OCI-LY1 (cell line): Measurements from ENCODE around the gene FOXJ3.

Experiments used
- H2AFZ ChIP-seq: fragments of 200-600 bp; sonication (generic), shearing (Covaris generic); 2 replicates; pipeline ENCODE4 v1.6.0; 2014; ENCODE audit warnings: antibody characterized with exemption, mild to moderate bottlenecking, low read length
- H3F3A ChIP-seq: fragments of 200-600 bp; sonication (generic), shearing (Covaris generic); 2 replicates; pipeline ENCODE4 v1.6.0; 2014; ENCODE audit warnings: mild to moderate bottlenecking, antibody characterized with exemption, low read length, moderate library complexity; ENCODE audit not compliant: insufficient read depth
- H3K27ac ChIP-seq: fragments of 200-600 bp; sonication (generic); 2 replicates; pipeline ENCODE4 v1.5.1; 2014; ENCODE audit warnings: low read length, mixed run types, mild to moderate bottlenecking, low read depth; ENCODE audit not compliant: poor library complexity, severe bottlenecking
- H3K27me3 ChIP-seq: fragments of 200-600 bp; sonication (generic); 2 replicates; pipeline ENCODE4 v1.6.0; 2014; ENCODE audit warnings: antibody characterized with exemption, mild to moderate bottlenecking, low read length, moderate library complexity; ENCODE audit not compliant: insufficient read depth
- H3K36me3 ChIP-seq: fragments of 200-600 bp; sonication (generic); 2 replicates; pipeline ENCODE4 v1.6.1; 2014; ENCODE audit warnings: mild to moderate bottlenecking, antibody characterized with exemption, low read length, moderate library complexity, mixed read lengths; ENCODE audit not compliant: insufficient read depth
- H3K4me1 ChIP-seq: fragments of 200-600 bp; sonication (generic); 2 replicates; pipeline ENCODE4 v1.5.1; 2014; ENCODE audit warnings: mild to moderate bottlenecking, low read length, moderate library complexity; ENCODE audit not compliant: insufficient read depth, severe bottlenecking
- H3K4me2 ChIP-seq: fragments of 200-600 bp; sonication (generic), shearing (Covaris generic); 2 replicates; pipeline ENCODE4 v1.6.1; 2014; ENCODE audit warnings: low read length
- H3K4me3 ChIP-seq: fragments of 200-600 bp; sonication (generic); 2 replicates; pipeline ENCODE4 v1.5.1; 2014; ENCODE audit warnings: low read length, low read depth, mild to moderate bottlenecking, mixed read lengths; ENCODE audit not compliant: poor library complexity, severe bottlenecking
- H3K79me2 ChIP-seq: fragments of 200-600 bp; shearing (Covaris generic); 2 replicates; pipeline ENCODE4 v1.6.1; 2016; ENCODE audit warnings: mixed run types, low read length, mixed read lengths; ENCODE audit not compliant: insufficient read depth
- H3K9ac ChIP-seq: fragments of 200-600 bp; sonication (generic), shearing (Covaris generic); 2 replicates; pipeline ENCODE4 v1.6.1; 2014; ENCODE audit warnings: mild to moderate bottlenecking, low read length, mixed read lengths
- H3K9me2 ChIP-seq: fragments of 200-600 bp; sonication (generic), shearing (Covaris generic); 2 replicates; pipeline ENCODE4 v1.6.1; 2014; ENCODE audit warnings: low read depth, mild to moderate bottlenecking, low read length, mixed read lengths
- H3K9me3 ChIP-seq: fragments of 200-600 bp; shearing (Covaris generic); 2 replicates; pipeline ENCODE4 v1.6.1; 2014; ENCODE audit warnings: low read length, mixed read lengths
- H4K20me1 ChIP-seq: fragments of 200-600 bp; sonication (generic), shearing (Covaris generic); 2 replicates; pipeline ENCODE4 v1.6.0; 2016; ENCODE audit warnings: mild to moderate bottlenecking, low read length; ENCODE audit not compliant: insufficient read depth
- CTCF ChIP-seq: fragments of 200-600 bp; sonication (generic), shearing (Covaris generic); IDR thresholded peaks from 2 replicates; pipeline ENCODE4 v1.5.1; 2017; ENCODE audit warnings: mild to moderate bottlenecking, antibody characterized with exemption, low read length, moderate library complexity, mixed read lengths
- EZH2 ChIP-seq: fragments of 200-600 bp; sonication (generic), shearing (Covaris generic); IDR thresholded peaks from 2 replicates; pipeline ENCODE4 v1.8.0; 2017; ENCODE audit warnings: borderline replicate concordance, mixed run types, mild to moderate bottlenecking, antibody characterized with exemption, low read length, moderate library complexity, mixed read lengths

FOXJ3 gene

GRCh38 chr1:42206164-42206563 lies 128.9 kb downstream of the FOXJ3 start:
- Histone ChIP-seq H3K9me3 (no peaks in the 10 kb centered on the region), H3F3A (no peaks in the 10 kb centered on the region), H2AFZ (no peak overlapping the region), H3K9me2 (no peaks in the 10 kb centered on the region), H3K79me2 (no peaks in the 10 kb centered on the region), H3K4me3 (no peak overlapping the region), H3K27me3 (no peaks in the 10 kb centered on the region), H3K27ac (no peak overlapping the region), H4K20me1 (no peaks in the 10 kb centered on the region), H3K9ac (no peak overlapping the region), H3K4me1 (no peaks in the 10 kb centered on the region), H3K36me3 (peaks cover 54% of the 10 kb centered on the region), H3K4me2 (no peak overlapping the region)
- TF ChIP-seq CTCF = no peak

- Histone ChIP-seq H3K9ac (no peak overlapping the region), H3K4me2 (no peak overlapping the region), H3K4me1 (no peaks in the 10 kb centered on the region), H3K4me3 (no peak overlapping the region), H3K79me2 (no peaks in the 10 kb centered on the region), H3F3A (no peaks in the 10 kb centered on the region), H4K20me1 (no peaks in the 10 kb centered on the region), H2AFZ (no peak overlapping the region), H3K27me3 (no peaks in the 10 kb centered on the region), H3K9me2 (no peaks in the 10 kb centered on the region), H3K9me3 (no peaks in the 10 kb centered on the region), H3K36me3 (peaks cover 68% of the 10 kb centered on the region), H3K27ac (no peak overlapping the region)
- TF ChIP-seq CTCF (no peak), EZH2 (no peak)
Observed at GRCh38 chr1:42201986-42202385, 133.0 kb downstream of the FOXJ3 start.

- Histone ChIP-seq H3K27me3 (no peaks in the 10 kb centered on the region), H3K4me3 (no peak overlapping the region), H4K20me1 (no peaks in the 10 kb centered on the region), H3K36me3 (peaks cover 74% of the 10 kb centered on the region), H3K9me2 (no peaks in the 10 kb centered on the region), H2AFZ (no peak overlapping the region), H3K9ac (no peak overlapping the region), H3K27ac (no peak overlapping the region), H3K9me3 (no peaks in the 10 kb centered on the region), H3K4me2 (no peak overlapping the region), H3K79me2 (no peaks in the 10 kb centered on the region), H3K4me1 (no peaks in the 10 kb centered on the region), H3F3A (no peaks in the 10 kb centered on the region)
- TF ChIP-seq EZH2 = no peak
- TF ChIP-seq CTCF = no peak
Observed at GRCh38 chr1:42198251-42198650, 136.8 kb downstream of the FOXJ3 start.
